HEK293 (cell line): ENCODE data around the gene VSIG1.

Experiments
- ZNF132 ChIP-seq: fragments of 450-650 bp; formaldehyde crosslinking; IDR thresholded peaks from 2 replicates; pipeline ENCODE4 v1.5.1; 2017; ENCODE audit warnings: missing biosample characterization, missing genetic modification characterization, borderline replicate concordance
- ZNF658 ChIP-seq: fragments of 450-650 bp; formaldehyde crosslinking; IDR thresholded peaks from 2 replicates; pipeline ENCODE4; 2016; ENCODE audit warnings: missing biosample characterization, missing genetic modification characterization
- ZNF830 ChIP-seq: fragments of 450-650 bp; IDR thresholded peaks from 2 replicates; pipeline ENCODE4 v1.5.0; 2018; ENCODE audit warnings: missing biosample characterization, missing genetic modification characterization, low read depth, mild to moderate bottlenecking, moderate library complexity
- TF ChIP-seq, protein P1 (sequence below): fragments of 450-650 bp; formaldehyde crosslinking; IDR thresholded peaks from 2 replicates; pipeline ENCODE4 v1.5.1; 2016; ENCODE audit warnings: missing biosample characterization, missing genetic modification characterization
- TF ChIP-seq, protein P2 (sequence below): fragments of 450-650 bp; formaldehyde crosslinking; IDR thresholded peaks from 2 replicates; pipeline ENCODE4 v1.5.1; 2016; ENCODE audit warnings: missing biosample characterization, missing genetic modification characterization
- TF ChIP-seq, protein P3 (sequence below): fragments of 450-650 bp; formaldehyde crosslinking; IDR thresholded peaks from 2 replicates; pipeline ENCODE4 v1.5.1; 2016; ENCODE audit warnings: missing biosample characterization, missing genetic modification characterization, low read depth

DNA sequence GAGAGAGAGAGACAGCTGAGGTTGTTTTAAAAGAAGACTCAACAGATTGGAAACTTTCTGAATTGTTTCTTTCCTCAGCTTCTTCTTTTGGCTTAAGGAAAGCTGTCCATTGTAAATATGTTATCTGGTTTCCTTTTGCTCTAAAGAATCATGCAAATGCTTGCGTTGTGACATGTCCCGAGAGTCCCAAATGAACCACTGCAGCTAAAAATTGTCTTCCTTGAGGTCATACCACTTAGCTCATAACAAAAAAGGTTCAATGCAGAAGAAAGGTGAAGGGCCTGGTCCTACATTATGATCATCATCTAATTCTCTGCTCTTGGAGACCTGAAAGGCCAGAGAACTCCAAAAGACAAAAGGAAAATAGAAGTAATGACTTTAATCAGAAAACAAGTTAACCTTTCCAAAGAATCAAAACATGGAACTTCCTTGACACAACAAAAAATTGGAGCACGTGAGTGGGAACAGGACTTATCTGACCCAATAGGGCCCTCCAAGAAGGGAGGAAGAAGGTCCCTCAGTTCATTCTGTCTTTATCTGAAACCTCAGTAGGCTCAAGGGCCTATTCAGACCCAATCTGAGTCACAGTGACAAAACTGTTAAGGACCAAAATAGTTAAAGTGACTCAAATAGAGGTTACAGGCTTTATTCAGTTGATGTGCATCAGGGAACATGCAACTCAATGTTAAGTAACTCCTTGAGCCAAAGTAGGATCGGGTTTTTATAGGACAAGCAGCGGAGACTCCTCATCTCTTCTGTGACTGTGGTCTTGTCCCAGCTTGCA, 14.7 kb upstream of the VSIG1 start:
- no peak for TF ChIP-seq ZNF132 (tag by site-specific recombination)
- TF ChIP-seq, protein P1, sequence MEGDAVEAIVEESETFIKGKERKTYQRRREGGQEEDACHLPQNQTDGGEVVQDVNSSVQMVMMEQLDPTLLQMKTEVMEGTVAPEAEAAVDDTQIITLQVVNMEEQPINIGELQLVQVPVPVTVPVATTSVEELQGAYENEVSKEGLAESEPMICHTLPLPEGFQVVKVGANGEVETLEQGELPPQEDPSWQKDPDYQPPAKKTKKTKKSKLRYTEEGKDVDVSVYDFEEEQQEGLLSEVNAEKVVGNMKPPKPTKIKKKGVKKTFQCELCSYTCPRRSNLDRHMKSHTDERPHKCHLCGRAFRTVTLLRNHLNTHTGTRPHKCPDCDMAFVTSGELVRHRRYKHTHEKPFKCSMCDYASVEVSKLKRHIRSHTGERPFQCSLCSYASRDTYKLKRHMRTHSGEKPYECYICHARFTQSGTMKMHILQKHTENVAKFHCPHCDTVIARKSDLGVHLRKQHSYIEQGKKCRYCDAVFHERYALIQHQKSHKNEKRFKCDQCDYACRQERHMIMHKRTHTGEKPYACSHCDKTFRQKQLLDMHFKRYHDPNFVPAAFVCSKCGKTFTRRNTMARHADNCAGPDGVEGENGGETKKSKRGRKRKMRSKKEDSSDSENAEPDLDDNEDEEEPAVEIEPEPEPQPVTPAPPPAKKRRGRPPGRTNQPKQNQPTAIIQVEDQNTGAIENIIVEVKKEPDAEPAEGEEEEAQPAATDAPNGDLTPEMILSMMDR (tag by site-specific recombination): no peak
- TF ChIP-seq ZNF830 (tag by site-specific recombination): no peak
- TF ChIP-seq ZNF658 (tag by site-specific recombination): no peak
- TF ChIP-seq, protein P2, sequence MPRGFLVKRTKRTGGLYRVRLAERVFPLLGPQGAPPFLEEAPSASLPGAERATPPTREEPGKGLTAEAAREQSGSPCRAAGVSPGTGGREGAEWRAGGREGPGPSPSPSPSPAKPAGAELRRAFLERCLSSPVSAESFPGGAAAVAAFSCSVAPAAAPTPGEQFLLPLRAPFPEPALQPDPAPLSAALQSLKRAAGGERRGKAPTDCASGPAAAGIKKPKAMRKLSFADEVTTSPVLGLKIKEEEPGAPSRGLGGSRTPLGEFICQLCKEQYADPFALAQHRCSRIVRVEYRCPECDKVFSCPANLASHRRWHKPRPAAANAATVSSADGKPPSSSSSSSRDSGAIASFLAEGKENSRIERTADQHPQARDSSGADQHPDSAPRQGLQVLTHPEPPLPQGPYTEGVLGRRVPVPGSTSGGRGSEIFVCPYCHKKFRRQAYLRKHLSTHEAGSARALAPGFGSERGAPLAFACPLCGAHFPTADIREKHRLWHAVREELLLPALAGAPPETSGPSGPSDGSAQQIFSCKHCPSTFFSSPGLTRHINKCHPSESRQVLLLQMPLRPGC (tag by site-specific recombination): no peak
- TF ChIP-seq, protein P3, sequence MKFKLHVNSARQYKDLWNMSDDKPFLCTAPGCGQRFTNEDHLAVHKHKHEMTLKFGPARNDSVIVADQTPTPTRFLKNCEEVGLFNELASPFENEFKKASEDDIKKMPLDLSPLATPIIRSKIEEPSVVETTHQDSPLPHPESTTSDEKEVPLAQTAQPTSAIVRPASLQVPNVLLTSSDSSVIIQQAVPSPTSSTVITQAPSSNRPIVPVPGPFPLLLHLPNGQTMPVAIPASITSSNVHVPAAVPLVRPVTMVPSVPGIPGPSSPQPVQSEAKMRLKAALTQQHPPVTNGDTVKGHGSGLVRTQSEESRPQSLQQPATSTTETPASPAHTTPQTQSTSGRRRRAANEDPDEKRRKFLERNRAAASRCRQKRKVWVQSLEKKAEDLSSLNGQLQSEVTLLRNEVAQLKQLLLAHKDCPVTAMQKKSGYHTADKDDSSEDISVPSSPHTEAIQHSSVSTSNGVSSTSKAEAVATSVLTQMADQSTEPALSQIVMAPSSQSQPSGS (tag by site-specific recombination): no peak
